ENCODE data around the gene HOXD13. TPM values are rescaled to one million over a fixed set of nuclear protein-coding genes. Genes with fewer than 3 reads are reported as not detected.
A peak's percentile ranks its signal among the peaks of the same experiment; 100 is the strongest.

The HOXD13 gene
- total RNA-seq, 2 experiments from 2014 or later, result not detected

DNA sequence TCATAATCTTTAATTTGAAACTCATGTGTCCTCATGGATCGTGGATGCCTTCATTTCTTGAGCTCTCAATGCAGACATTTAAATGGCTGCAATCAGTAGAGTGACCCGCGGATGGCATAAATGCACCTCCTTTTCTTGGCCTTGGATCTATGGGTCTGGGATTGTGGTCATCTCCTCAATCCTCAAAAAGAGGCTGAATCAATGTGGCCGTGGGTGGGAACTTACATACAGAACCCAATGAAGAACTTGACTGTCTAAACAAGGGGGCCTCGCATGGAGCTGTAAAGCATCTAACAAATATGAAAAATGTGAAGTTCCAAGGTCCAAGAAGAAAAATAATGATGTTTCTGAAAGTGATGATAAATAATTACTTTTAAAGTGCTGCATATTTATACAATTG lies 2.9 kb downstream of the HOXD13 start:
- peaks cover 90% of the 10 kb centered on the region for H3K27me3 Mint-ChIP-seq
- no peak overlapping the region for H3K27ac Mint-ChIP-seq
- peaks cover 23% of the 10 kb centered on the region for H3K4me1 Mint-ChIP-seq
- ATAC-seq (ENCODE audit: low read depth), result no peak
- peaks cover 5% of the 10 kb centered on the region for H3K9me3 Mint-ChIP-seq
- H3K4me3 Mint-ChIP-seq, result no peak overlapping the region
- no peak for DNase-seq
- peaks cover 2% of the 10 kb centered on the region for H3K36me3 Mint-ChIP-seq
- POLR2A ChIA-PET, result interaction anchor here (1.4 kb wide), 1 partner anchor 406 kb away, joined by 4 read pairs; no protein-coding TSS in a partner anchor

- H3K9me3 Mint-ChIP-seq, result peaks cover 5% of the 10 kb centered on the region
- H3K27ac Mint-ChIP-seq, result no peak overlapping the region
- POLR2A ChIA-PET, result interaction anchor here (0.9 to 1.4 kb wide), 2 partner anchors 66 to 407 kb away, joined by 3 to 4 read pairs; no protein-coding TSS in a partner anchor
- H3K4me1 Mint-ChIP-seq, result peaks cover 23% of the 10 kb centered on the region
- ATAC-seq (ENCODE audit: low read depth) (no peak), DNase-seq (no peak)
- peaks cover 2% of the 10 kb centered on the region for H3K36me3 Mint-ChIP-seq
- H3K4me3 Mint-ChIP-seq, result peak overlapping the region; percentile 75
- peaks cover 90% of the 10 kb centered on the region for H3K27me3 Mint-ChIP-seq
These were observed 3.9 kb downstream of the HOXD13 start for GRCh38 chr2:176096243-176096985.

GRCh38 chr2:176096986-176097819 lies 4.7 kb downstream of the HOXD13 start:
- Mint-ChIP-seq H3K4me3 (peak overlapping the region; percentile 75), H3K4me1 (peaks cover 20% of the 10 kb centered on the region), H3K36me3 (peaks cover 2% of the 10 kb centered on the region), H3K27ac (no peak overlapping the region), H3K9me3 (peaks cover 2% of the 10 kb centered on the region), H3K27me3 (peaks cover 90% of the 10 kb centered on the region)
- ATAC-seq (ENCODE audit: low read depth) (peak; percentile 63), DNase-seq (peak; percentile 77)
- POLR2A ChIA-PET, result interaction anchor here (0.9 to 1.4 kb wide), 3 partner anchors 66 to 731 kb away, joined by 3 to 6 read pairs (median 4); no protein-coding TSS in a partner anchor

DNA sequence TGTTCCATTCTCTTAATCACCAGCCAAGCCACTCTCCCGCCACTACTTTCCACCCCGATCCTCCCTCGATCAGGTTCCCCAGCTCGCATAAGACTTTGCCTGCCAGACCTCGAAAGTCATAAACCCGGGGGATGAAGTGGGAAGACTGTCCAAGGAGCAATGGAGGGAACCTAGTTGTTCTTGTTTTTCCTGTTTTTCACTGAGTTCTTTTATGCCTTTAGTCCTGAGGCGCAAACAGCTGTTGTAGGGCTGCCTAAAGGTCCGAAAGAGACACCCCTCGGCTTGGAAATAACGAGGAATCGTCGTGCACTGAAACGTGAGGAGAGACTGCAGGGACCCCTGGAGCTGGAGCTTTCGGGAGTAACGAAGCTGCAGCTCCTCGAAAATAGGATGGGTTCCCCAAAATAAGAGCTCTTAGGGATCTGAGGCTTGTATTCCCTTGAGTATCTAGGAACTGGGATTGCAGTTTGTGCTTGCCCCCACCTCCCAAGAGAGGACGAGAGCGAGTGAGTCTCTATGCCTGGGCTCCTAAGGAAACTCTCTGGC lies 5.4 kb downstream of the HOXD13 start:
- H3K36me3 Mint-ChIP-seq, result peaks cover 2% of the 10 kb centered on the region
- H3K9me3 Mint-ChIP-seq, result peaks cover 2% of the 10 kb centered on the region
- ATAC-seq (ENCODE audit: low read depth), result no peak
- H3K27me3 Mint-ChIP-seq, result peaks cover 96% of the 10 kb centered on the region
- POLR2A ChIA-PET, result interaction anchor here (1.2 kb wide), 1 partner anchor 732 kb away, joined by 6 read pairs; no protein-coding TSS in a partner anchor
- DNase-seq, result no peak
- peak overlapping the region; percentile 75 for H3K4me3 Mint-ChIP-seq
- H3K4me1 Mint-ChIP-seq, result peaks cover 20% of the 10 kb centered on the region
- H3K27ac Mint-ChIP-seq, result no peak overlapping the region

- no peak for DNase-seq
- no peak overlapping the region for H3K27ac Mint-ChIP-seq
- H3K9me3 Mint-ChIP-seq, result peaks cover 2% of the 10 kb centered on the region
- H3K36me3 Mint-ChIP-seq, result peaks cover 2% of the 10 kb centered on the region
- peaks cover 97% of the 10 kb centered on the region for H3K27me3 Mint-ChIP-seq
- no peak for ATAC-seq (ENCODE audit: low read depth)
- H3K4me3 Mint-ChIP-seq, result no peak overlapping the region
- H3K4me1 Mint-ChIP-seq, result peaks cover 18% of the 10 kb centered on the region
- POLR2A ChIA-PET, result no interaction called here
These were observed 6.0 kb downstream of the HOXD13 start for GRCh38 chr2:176098366-176099158.

DNA sequence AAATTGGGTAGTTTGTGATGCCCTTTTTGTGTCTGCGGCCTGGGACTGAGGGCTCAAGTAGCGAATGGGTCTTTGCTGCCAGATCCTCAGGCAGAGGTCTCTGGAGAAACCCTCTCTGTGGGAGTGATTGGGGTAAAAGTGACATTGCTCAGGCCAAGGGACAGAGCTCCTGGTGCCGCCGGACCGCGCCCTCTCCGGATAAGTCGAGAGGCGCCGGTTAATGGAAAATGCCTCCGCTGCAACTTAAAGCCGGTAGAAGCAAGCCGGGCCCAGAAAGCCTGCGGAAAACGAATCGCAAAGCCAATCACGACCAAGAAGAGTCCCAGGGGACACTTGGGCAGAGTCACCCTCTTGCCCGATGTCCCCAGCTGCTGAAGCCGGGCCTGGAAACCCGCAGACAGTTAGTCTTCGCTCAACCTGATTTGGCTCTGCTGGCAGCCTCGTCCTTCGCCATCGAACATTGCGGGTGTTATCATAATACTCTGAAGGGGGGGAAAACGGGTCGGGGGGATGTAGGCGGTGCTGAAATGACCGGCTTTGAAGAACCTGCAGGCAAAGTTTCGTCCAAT lies 6.7 kb downstream of the HOXD13 start:
- Mint-ChIP-seq H3K9me3 (no peaks in the 10 kb centered on the region), H3K27ac (peak overlapping the region; percentile 9), H3K4me1 (peaks cover 13% of the 10 kb centered on the region), H3K36me3 (no peaks in the 10 kb centered on the region), H3K27me3 (peaks cover 97% of the 10 kb centered on the region), H3K4me3 (no peak overlapping the region)
- ATAC-seq (ENCODE audit: low read depth) (no peak), DNase-seq (no peak)
- POLR2A ChIA-PET, result no interaction called here

- peaks cover 97% of the 10 kb centered on the region for H3K27me3 Mint-ChIP-seq
- peaks cover 14% of the 10 kb centered on the region for H3K4me1 Mint-ChIP-seq
- ATAC-seq (ENCODE audit: low read depth) (no peak), DNase-seq (no peak)
- no peaks in the 10 kb centered on the region for H3K9me3 Mint-ChIP-seq
- POLR2A ChIA-PET, result no interaction called here
- H3K4me3 Mint-ChIP-seq, result no peak within 1 kb of the TSS
- no peaks in the 10 kb centered on the region for H3K36me3 Mint-ChIP-seq
- H3K27ac Mint-ChIP-seq, result peak within 1 kb of the TSS; percentile 9
These were observed 7.4 kb downstream of the HOXD13 start, which contains the start of gene HOXD12 for GRCh38 chr2:176099728-176100546. TSS of gene HOXD12 (plus strand) at chr2:176099795. CDS start at chr2:176099802, 7 bp downstream.

DNA sequence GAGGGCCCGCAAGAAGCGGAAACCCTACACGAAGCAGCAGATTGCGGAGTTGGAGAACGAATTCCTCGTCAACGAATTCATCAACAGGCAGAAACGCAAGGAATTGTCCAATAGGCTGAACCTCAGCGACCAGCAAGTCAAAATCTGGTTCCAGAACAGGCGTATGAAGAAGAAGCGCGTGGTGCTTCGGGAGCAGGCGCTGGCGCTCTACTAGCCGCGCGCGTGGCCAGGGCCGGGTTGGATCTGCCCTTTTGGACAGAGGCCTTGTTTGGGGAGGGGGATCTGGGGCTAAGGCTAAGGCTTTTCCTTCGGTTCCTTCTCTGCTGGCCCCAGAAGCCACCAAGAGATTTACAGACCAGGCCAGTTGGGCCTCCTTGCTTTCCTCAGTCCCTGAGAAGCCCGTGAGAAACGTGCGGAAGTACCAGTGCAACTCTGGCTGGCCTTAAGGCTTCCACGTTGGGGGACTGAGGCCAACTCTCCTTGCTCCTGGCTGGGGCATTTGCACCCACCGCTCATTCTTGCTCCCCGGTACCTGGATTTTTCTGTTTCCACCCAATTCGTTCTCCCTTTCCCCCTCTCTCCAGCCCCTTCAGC lies 8.1 kb downstream of the HOXD13 start:
- ATAC-seq (ENCODE audit: low read depth), result no peak
- no peak overlapping the region for H3K27ac Mint-ChIP-seq
- H3K27me3 Mint-ChIP-seq, result peaks cover 97% of the 10 kb centered on the region
- POLR2A ChIA-PET, result no interaction called here
- no peak overlapping the region for H3K4me3 Mint-ChIP-seq
- H3K36me3 Mint-ChIP-seq, result no peaks in the 10 kb centered on the region
- no peak for DNase-seq
- H3K4me1 Mint-ChIP-seq, result peaks cover 17% of the 10 kb centered on the region
- no peaks in the 10 kb centered on the region for H3K9me3 Mint-ChIP-seq

- Mint-ChIP-seq H3K4me3 (no peak overlapping the region), H3K36me3 (no peaks in the 10 kb centered on the region), H3K27me3 (peaks cover 97% of the 10 kb centered on the region), H3K9me3 (no peaks in the 10 kb centered on the region), H3K27ac (no peak overlapping the region), H3K4me1 (peaks cover 19% of the 10 kb centered on the region)
- no peak for ATAC-seq (ENCODE audit: low read depth)
- POLR2A ChIA-PET, result no interaction called here
- no peak for DNase-seq
These were observed 8.8 kb downstream of the HOXD13 start for GRCh38 chr2:176101216-176101830.

DNA sequence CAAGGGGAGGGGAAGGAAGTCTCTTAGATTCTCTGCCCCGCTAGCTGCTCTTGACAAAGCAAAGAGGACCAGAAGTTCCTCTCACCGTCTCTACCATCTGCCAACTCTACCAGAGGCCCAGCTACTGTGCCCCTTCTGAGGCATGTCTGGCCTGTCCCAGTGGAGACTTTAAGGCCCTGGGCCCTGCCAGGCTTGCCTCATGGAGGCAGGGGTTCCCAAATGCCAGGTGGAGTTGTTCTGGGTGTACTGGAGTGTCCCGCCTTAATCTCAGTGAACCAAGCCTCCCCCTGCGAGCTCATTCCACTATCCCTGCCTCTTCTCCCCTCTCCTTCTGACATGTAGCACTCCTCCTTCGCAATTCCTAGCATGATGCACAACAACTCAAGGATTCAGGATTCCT lies 9.3 kb downstream of the HOXD13 start:
- POLR2A ChIA-PET, result no interaction called here
- ATAC-seq (ENCODE audit: low read depth) (no peak), DNase-seq (no peak)
- Mint-ChIP-seq H3K9me3 (no peaks in the 10 kb centered on the region), H3K4me1 (peaks cover 16% of the 10 kb centered on the region), H3K4me3 (no peak overlapping the region), H3K36me3 (no peaks in the 10 kb centered on the region), H3K27ac (no peak overlapping the region), H3K27me3 (peaks cover 94% of the 10 kb centered on the region)

DNA sequence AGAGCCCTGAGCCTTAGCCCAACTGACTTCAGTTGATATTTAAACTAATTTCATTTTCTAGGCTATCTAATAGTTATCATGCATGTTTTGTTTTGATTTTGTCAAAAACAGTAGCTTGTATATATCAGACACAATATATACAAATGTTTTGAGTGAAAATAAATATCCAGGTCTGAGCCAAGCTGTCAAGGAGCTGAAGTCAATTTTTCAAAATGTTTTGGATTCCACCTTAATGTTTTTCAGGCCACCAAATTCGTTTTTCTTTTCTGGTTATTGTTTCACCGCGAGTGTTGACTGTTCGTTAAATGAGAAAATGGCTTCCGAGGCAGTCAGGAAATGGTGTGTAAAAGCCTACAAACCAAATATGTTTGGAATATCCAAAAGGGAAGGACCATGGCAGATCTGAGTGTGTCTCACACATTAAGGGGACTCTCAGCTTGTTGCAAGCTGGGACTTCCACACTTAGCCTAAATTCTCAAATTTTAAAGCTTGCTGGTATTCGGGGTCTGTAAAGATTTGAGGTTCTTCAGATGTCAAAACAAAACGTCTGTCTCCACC lies 9.9 kb downstream of the HOXD13 start:
- no peak overlapping the region for H3K4me3 Mint-ChIP-seq
- no peaks in the 10 kb centered on the region for H3K36me3 Mint-ChIP-seq
- peaks cover 92% of the 10 kb centered on the region for H3K27me3 Mint-ChIP-seq
- peaks cover 13% of the 10 kb centered on the region for H3K4me1 Mint-ChIP-seq
- no peak for ATAC-seq (ENCODE audit: low read depth)
- POLR2A ChIA-PET, result no interaction called here
- no peak overlapping the region for H3K27ac Mint-ChIP-seq
- H3K9me3 Mint-ChIP-seq, result no peaks in the 10 kb centered on the region
- no peak for DNase-seq

Measured in activated naive CD8-positive, alpha-beta T cell treated with anti-CD3 and anti-CD28 coated beads, Interleukin-2, amount 10 ng/mL, durations not matched to agents 7 days and 5 days (primary cell).